Measurements from ENCODE around the gene TNRC6C. TPM values are rescaled to one million over a fixed set of nuclear protein-coding genes. Genes with fewer than 3 reads are reported as not detected.

Gene TNRC6C
- total and polyA plus RNA-seq, 9 of the 15 experiments (the other 6 are each of a cell fraction or from before 2014, with no cell fraction given), result 0.20 to 4.9 (median 2.3) TPM

GRCh38 chr17:78082355-78082872, 123.9 kb downstream of the TNRC6C start (continued):
- TF ChIP-seq NCOA1 (IDR thresholded peaks at IDR 0.05; ENCODE audit: low read depth), result peak; percentile 83; the same call in 1 of the 2 replicates
- 0 out of 2 replicates have a peak, but pooled peaks have one; percentile 52 for TF ChIP-seq ZNF444 (CRISPR knock-in tag; IDR thresholded peaks at IDR 0.05)
- TF ChIP-seq TAF9B (IDR thresholded peaks at IDR 0.05; ENCODE audit: partially characterized antibody), result peak; percentile 52
- peak; percentile 91 for TF ChIP-seq TAL1 (IDR thresholded peaks at IDR 0.05)
- TF ChIP-seq ETV1 (tag; conservative IDR thresholded peaks at IDR 0.05; ENCODE audit: low read depth), result peak; percentile 27; the same call in 1 of the 2 replicates
- peak in 1 of 2 experiments; percentile 54; a peak in 1 of 4 replicates for TF ChIP-seq ZNF639 (CRISPR knock-in tag; conservative IDR thresholded peaks at IDR 0.05 in 1 of 2, IDR thresholded peaks at IDR 0.05 in 1 of 2)
- TF ChIP-seq CTBP1 (IDR thresholded peaks at IDR 0.05; ENCODE audit: borderline replicate concordance), result peak; percentile 93
- peak; percentile 89 for TF ChIP-seq MEF2D (tag; conservative IDR thresholded peaks at IDR 0.05; ENCODE audit: low read depth)
- peak; percentile 68 for TF ChIP-seq CXXC5 (CRISPR knock-in tag; IDR thresholded peaks at IDR 0.05)
- TF ChIP-seq NCOR1 (IDR thresholded peaks at IDR 0.05), result peak; percentile 94
- TF ChIP-seq NBN (IDR thresholded peaks at IDR 0.05; ENCODE audit: low read depth), result peak; percentile 65; the same call in 1 of the 2 replicates
- TF ChIP-seq DPF2 (IDR thresholded peaks at IDR 0.05), result peak; percentile 85
- peak; percentile 33 to 42; a peak in 2 of 4 replicates for TF ChIP-seq MAZ (CRISPR knock-in tag; conservative IDR thresholded peaks at IDR 0.05 in 1 of 2, IDR thresholded peaks at IDR 0.05 in 1 of 2)
- peak; percentile 60; the same call in 1 of the 2 replicates for TF ChIP-seq ZNF592 (IDR thresholded peaks at IDR 0.05)
- 0 out of 2 replicates have a peak, but pooled peaks have one; percentile 29 for TF ChIP-seq HLTF (IDR thresholded peaks at IDR 0.05)
- TF ChIP-seq KDM1A (IDR thresholded peaks at IDR 0.05), result peak; percentile 88 to 92
- TF ChIP-seq MTA1 (IDR thresholded peaks at IDR 0.05; ENCODE audit: borderline replicate concordance), result peak; percentile 69; the same call in 1 of the 2 replicates
- TF ChIP-seq TCF3 (CRISPR knock-in tag; IDR thresholded peaks at IDR 0.05), result peak; percentile 95
- TF ChIP-seq HDAC2 (IDR thresholded peaks at IDR 0.05), result peak; percentile 92
- peak; percentile 95 for TF ChIP-seq CBFA2T2 (conservative IDR thresholded peaks at IDR 0.05)
